ENCODE measurements around the gene CHKA. TPM values are rescaled to one million over a fixed set of nuclear protein-coding genes. Genes with fewer than 3 reads are reported as not detected.
A peak's percentile ranks its signal among the peaks of the same experiment; 100 is the strongest.

CHKA gene
- total RNA-seq, 3 donors from 2014 or later = 44.1 to 74.4 (median 58.5) TPM

GRCh38 chr11:68051191-68052136 lies 69.7 kb downstream of the CHKA start:
- Histone ChIP-seq H3K36me3 (ENCODE audit: low read depth) (no peaks in the 10 kb centered on the region), H3K4me3 (no peak overlapping the region), H3K9me3 (no peaks in the 10 kb centered on the region), H3K4me1 (ENCODE audit: low read depth) (no peaks in the 10 kb centered on the region)
- intact Hi-C loops (cut with DNase I, micrococcal nuclease) = no loop called here
- ATAC-seq = peak; percentile 7
- DNase-seq = no peak
- TF ChIP-seq CTCF (IDR thresholded peaks at IDR 0.05) = no peak

DNA sequence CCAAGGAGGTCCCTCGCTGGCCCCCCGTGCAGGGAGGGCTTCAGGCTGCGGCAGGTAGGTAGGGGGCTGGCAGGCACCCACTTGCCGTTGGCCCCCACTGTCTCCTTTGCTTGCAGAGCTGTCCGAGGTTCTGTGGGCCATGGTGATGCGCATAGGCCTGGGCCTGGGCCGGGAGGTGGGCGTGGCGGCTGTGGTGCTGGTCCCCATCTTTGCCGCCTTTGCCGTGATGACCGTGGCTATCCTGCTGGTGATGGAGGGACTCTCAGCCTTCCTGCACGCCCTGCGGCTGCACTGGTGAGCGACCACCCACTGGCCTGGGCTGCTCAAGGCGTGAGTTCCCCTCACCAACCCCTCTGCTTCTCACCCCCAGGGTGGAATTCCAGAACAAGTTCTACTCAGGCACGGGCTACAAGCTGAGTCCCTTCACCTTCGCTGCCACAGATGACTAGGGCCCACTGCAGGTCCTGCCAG lies 70.8 kb downstream of the CHKA start:
- ATAC-seq = no peak
- intact Hi-C loops (cut with DNase I, micrococcal nuclease) = no loop called here
- Histone ChIP-seq H3K36me3 (ENCODE audit: low read depth) (no peaks in the 10 kb centered on the region), H3K9me3 (no peaks in the 10 kb centered on the region), H3K4me1 (ENCODE audit: low read depth) (no peaks in the 10 kb centered on the region), H3K4me3 (no peak overlapping the region)
- DNase-seq = no peak
- TF ChIP-seq CTCF (IDR thresholded peaks at IDR 0.05) = no peak

GRCh38 chr11:68049509-68050370 lies 71.4 kb downstream of the CHKA start:
- DNase-seq = peak in 1 of 3 donors; percentile 29
- intact Hi-C loops (cut with DNase I, micrococcal nuclease) = no loop called here
- H3K4me1 ChIP-seq (ENCODE audit: low read depth) = no peaks in the 10 kb centered on the region
- H3K36me3 ChIP-seq (ENCODE audit: low read depth) = no peaks in the 10 kb centered on the region
- no peaks in the 10 kb centered on the region for H3K9me3 ChIP-seq
- H3K4me3 ChIP-seq = no peak overlapping the region
- ATAC-seq = no peak
- no peak for TF ChIP-seq CTCF (IDR thresholded peaks at IDR 0.05)

- no peaks in the 10 kb centered on the region for H3K36me3 ChIP-seq (ENCODE audit: low read depth)
- no peak overlapping the region for H3K4me3 ChIP-seq
- no peaks in the 10 kb centered on the region for H3K4me1 ChIP-seq (ENCODE audit: low read depth)
- no peak for TF ChIP-seq CTCF (IDR thresholded peaks at IDR 0.05)
- ATAC-seq (no peak), DNase-seq (no peak)
- no peaks in the 10 kb centered on the region for H3K9me3 ChIP-seq
- intact Hi-C loops (cut with DNase I, micrococcal nuclease) = no loop called here
Observed at GRCh38 chr11:68048681-68049508, 72.3 kb downstream of the CHKA start.

All from mucosa of descending colon (tissue), 3 donors.